ENCODE measurements around the gene ASCC1.

DNA sequence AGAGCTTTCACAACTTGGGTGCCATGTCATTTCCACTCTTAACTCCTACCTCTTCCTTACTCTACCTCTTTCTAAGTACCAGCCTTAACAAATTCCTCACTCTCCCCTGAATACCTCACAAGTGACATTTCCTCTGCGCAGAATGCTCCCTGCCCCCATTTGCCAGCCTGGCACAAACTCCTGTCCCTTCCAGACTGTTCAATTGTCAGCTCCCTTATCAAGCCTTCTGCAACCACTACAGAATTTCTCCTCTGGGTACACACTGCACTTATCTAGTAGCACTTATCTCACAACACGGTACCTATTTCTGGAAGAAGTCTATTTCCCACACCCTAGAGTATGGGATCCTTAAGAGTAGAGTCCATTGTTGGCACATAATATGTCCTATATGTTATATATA is 39.4 kb downstream of the ASCC1 start:
- TF ChIP-seq EZH2 (IDR thresholded peaks at IDR 0.05; ENCODE audit: insufficient read depth, poor library complexity, severe bottlenecking) = no peak
- TF ChIP-seq EZH2phosphoT487 (IDR thresholded peaks at IDR 0.05; ENCODE audit: insufficient read depth, low read depth) = no peak

All from GM23248 (cell line).